GM18951 (cell line): Measurements from ENCODE around the gene GFY.
A peak's percentile ranks its signal among the peaks of the same experiment; 100 is the strongest.
"Not testable (repeated sequence)": the region's sequence is repeated elsewhere in the genome, so short reads cannot be mapped to it uniquely, and the experiment has no call there.

Source experiments
- POLR2A ChIP-seq: IDR thresholded peaks from 4 replicates; pipeline ENCODE4 v1.6.1; 2011; ENCODE audit warnings: mild to moderate bottlenecking; ENCODE audit not compliant: insufficient read length, insufficient read depth; ENCODE audit errors: extremely low read depth
- in situ Hi-C: fragments of 300-500 bp; cut with MboI; formaldehyde crosslinking; loops from one replicate; pipeline ENCODE4 v1.12.0; 2022; ENCODE audit warnings: low sequenced_read_pairs, mixed read lengths, inconsistent platforms; ENCODE audit not compliant: unreplicated experiment

GFY gene

DNA sequence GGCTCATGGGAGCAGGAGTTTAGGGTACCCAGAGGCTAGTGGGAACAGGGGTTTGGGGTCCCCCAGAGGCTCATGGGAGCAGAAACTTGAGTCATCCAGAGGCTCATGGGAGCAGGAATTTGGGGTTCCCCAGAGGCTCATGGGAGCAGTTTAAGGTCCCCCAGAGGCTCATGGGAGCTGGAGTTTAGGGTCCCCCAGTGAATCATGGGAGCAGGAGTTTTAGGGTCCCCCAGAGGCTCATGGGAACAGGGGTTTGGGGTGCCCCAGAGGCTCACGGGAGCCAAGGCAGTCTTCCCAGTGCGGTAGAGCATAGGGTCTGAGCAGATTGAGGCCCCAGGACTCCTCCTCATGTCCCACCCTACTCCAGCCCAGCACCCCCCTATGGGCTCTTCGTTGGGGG lies 40.2 kb downstream of the GFY start:
- in situ Hi-C loops, result no loop called here
- TF ChIP-seq POLR2A, result no peak

DNA sequence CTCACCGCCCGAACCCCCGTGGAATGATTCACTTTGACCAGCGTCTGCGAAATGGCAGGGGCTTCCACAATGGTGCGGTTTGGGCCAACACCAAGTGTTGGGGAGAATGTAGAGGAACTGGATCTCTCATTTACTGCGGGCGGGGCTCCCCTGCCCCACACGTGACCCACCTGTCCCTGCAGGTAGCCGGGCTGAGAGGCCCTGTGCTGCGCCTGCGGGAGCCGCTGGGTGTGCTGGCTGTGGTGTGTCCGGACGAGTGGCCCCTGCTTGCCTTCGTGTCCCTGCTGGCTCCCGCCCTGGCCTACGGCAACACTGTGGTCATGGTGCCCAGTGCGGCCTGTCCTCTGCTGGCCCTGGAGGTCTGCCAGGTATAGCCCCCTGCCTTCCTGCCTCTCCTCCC lies 43.0 kb downstream of the GFY start:
- no peak for TF ChIP-seq POLR2A
- in situ Hi-C loops, result no loop called here

DNA sequence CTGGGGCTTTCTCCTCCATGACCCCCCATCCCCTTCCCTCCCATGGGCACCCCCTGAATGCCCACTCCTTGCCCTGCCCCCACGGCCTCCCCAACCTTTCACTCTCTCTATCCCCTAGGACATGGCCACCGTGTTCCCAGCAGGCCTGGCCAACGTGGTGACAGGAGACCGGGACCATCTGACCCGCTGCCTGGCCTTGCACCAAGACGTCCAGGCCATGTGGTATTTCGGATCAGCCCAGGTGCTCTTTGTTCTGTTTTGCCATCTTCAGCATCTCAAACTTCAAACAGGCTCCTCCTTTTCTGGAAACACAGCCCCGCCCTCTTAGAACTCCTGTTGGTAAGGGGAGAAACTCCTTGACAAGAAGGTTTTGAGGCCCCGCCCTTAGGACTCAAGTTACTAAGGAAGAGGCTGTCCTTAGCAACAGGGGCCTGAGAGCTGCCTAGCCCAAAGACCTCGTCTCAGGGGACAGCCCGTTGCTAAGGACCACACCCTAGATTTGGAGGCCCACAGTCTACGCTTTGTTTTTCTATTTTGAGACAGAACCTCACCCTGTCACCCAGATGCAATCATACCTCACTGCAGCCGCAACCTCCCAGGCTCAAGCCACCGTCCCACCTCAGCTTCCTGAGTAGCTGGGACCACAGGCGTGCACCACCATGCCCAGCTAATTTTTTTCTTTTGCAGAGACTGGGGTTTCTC lies 43.7 kb downstream of the GFY start:
- TF ChIP-seq POLR2A, result no peak
- in situ Hi-C loops, result no loop called here

GRCh38 chr19:49469828-49470614 lies 44.8 kb downstream of the GFY start:
- peak; percentile 43 for TF ChIP-seq POLR2A
- in situ Hi-C loops, result no loop called here

DNA sequence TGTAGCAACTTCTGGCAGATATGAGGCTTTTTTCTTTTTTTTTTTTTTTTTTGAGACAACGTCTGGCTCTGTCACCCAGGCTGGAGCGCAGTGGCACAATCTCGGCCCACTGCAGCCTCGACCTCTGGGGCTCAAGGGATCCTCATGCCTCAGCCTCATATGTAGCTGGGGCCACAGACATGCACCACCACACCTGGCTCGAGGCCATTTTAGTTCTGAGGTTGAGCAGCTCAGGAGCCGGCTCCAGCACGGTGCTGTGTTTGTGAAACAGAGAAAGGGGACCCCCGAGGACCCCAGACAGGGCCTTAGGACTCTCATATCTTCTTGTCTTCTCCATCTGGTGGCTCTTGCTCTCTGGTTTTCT lies 45.4 kb downstream of the GFY start:
- in situ Hi-C loops, result no loop called here
- no peak for TF ChIP-seq POLR2A

DNA sequence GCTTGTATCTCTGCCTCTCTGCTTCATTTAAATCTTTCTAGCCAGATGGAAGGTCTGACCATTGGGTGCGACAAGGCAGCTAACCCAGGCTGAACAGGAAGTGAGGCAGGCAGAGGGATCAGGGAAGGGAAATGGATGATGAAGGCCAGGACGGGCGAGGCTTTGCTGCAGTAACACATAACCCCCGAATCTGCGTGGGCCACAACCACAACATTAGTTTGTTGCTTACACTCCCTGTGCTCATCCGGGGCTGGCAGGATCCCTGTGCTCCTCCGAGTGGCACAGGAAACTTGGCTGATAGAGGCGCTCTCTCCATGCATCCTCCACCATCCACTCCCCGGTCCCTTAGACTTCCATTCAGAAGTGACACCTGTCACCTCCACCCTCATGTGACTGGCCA lies 47.7 kb downstream of the GFY start:
- in situ Hi-C loops, result no loop called here
- no peak for TF ChIP-seq POLR2A

DNA sequence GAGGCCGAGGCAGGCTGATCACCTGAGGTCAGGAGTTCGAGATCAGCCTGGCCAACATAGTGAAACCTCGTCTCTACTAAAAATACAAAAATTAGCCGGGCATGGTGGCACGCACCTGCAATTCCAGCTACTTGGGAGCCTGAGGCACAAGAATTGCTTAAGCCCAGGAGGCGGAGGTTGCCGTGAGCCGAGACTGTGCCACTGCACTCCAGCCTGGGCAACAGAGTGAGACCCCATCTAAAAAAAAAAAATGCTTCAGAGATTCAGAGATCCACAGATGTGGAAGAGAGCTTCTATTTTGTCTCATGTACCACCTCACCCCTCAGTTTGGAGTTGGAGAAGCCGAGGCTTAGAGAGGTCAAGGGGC lies 48.3 kb downstream of the GFY start:
- in situ Hi-C loops, result not testable (repeated sequence)

GRCh38 chr19:49473868-49474541 lies 48.8 kb downstream of the GFY start, which contains the start of gene FLT3LG:
FLT3LG (plus strand) TSS chr19:49474215; CDS start chr19:49474640, 425 bp downstream.
- in situ Hi-C loops, result no loop called here
- peak; percentile 52 for TF ChIP-seq POLR2A

GRCh38 chr19:49474542-49474924 lies 49.3 kb downstream of the GFY start:
- no peak for TF ChIP-seq POLR2A
- in situ Hi-C loops, result no loop called here

- no peak for TF ChIP-seq POLR2A
- in situ Hi-C loops, result no loop called here
Measured at GRCh38 chr19:49475191-49475917, 50.2 kb downstream of the GFY start.

DNA sequence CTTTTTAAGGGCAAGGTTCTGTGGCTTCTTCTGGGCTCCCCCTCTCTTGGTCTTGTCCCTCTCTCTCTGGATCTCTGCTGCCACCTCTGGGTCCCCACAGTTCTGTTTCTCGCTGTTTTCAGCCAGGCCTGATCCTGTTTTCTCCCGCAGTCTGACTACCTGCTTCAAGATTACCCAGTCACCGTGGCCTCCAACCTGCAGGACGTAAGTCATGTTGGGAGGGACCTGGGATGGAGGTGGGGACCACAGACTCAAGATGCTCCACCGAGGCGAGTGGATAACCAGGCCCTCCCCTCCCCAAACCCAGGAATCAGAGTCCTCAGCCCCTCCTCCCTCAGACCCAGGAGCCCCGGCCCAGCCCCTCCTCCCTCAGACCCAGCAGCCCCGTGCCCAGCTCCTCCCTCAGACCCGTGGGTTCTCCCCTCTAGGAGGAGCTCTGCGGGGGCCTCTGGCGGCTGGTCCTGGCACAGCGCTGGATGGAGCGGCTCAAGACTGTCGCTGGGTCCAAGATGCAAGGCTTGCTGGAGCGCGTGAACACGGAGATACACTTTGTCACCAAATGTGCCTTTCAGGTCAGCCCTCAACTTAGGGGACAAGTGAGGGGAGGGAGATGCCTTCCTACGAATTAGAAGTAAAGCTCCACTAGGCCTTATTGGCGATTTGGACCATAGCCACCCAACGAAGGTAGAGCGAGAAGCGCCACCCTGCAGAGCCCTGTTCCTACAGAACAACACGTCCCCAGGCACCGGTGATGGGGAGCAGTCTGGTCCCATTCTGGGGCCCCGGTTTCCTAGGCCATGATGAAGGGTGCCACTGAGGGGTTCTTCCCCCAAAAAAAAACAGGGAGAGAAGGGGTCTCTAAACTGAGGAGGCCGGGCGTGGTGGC lies 51.0 kb downstream of the GFY start:
- in situ Hi-C loops, result no loop called here
- no peak for TF ChIP-seq POLR2A
